OCI-LY3 (cell line): Measurements from ENCODE around the gene PARD3B.

Experiments
- H2AFZ ChIP-seq: fragments of 200-600, 300-600 bp; shearing (Covaris generic); 2 replicates; pipeline ENCODE4 v1.6.0; 2014; ENCODE audit warnings: antibody characterized with exemption, low read depth, low read length
- H3K27ac ChIP-seq: fragments of 200-600, 300-600 bp; sonication (generic); 2 replicates; pipeline ENCODE4 v1.5.1; 2014; ENCODE audit warnings: mild to moderate bottlenecking, low read length, moderate library complexity, mixed read lengths
- H3K27me3 ChIP-seq: fragments of 200-600, 300-600 bp; sonication (generic); 2 replicates; pipeline ENCODE4 v1.6.1; 2014; ENCODE audit warnings: low read depth, low read length, mixed read lengths
- H3K36me3 ChIP-seq: fragments of 200-600, 300-600 bp; sonication (generic); replicated peaks from 2 replicates; pipeline ENCODE3; 2014; ENCODE audit warnings: low read depth, low read length, mixed read lengths
- H3K4me1 ChIP-seq: fragments of 300-600, 200-600 bp; sonication (generic); 2 replicates; pipeline ENCODE4 v1.6.1; 2014; ENCODE audit warnings: low read length, mixed read lengths
- H3K4me2 ChIP-seq: fragments of 200-600, 300-600 bp; sonication (generic); 2 replicates; pipeline ENCODE4 v1.6.1; 2014; ENCODE audit warnings: low read length, mixed read lengths
- H3K4me3 ChIP-seq: fragments of 300-600, 200-600 bp; sonication (generic); 2 replicates; pipeline ENCODE4 v1.5.1; 2014; ENCODE audit warnings: antibody characterized with exemption, mild to moderate bottlenecking, low read length, moderate library complexity
- H3K79me2 ChIP-seq: fragments of 300-600, 200-600 bp; shearing (Covaris generic); 2 replicates; pipeline ENCODE4 v1.6.1; 2014; ENCODE audit warnings: mild to moderate bottlenecking, low read length, mixed read lengths
- H3K9ac ChIP-seq: fragments of 300-600, 200-600 bp; shearing (Covaris generic); 2 replicates; pipeline ENCODE4 v1.6.0; 2014; ENCODE audit warnings: mild to moderate bottlenecking, low read length, moderate library complexity
- H3K9me3 ChIP-seq: fragments of 200-600, 300-600 bp; shearing (Covaris generic); 2 replicates; pipeline ENCODE4 v1.6.1; 2014; ENCODE audit warnings: low read length, mixed read lengths; ENCODE audit not compliant: insufficient read depth
- H4K20me1 ChIP-seq: fragments of 200-600, 300-600 bp; sonication (generic); 2 replicates; pipeline ENCODE4 v1.6.1; 2016; ENCODE audit warnings: low read length, mixed read lengths; ENCODE audit not compliant: insufficient read depth
- EZH2phosphoT487 ChIP-seq: fragments of 200-600 bp; shearing (Covaris generic); IDR thresholded peaks from 2 replicates; pipeline ENCODE4 v1.6.1; 2018; ENCODE audit warnings: antibody characterized with exemption, mixed run types, low read depth
- TF ChIP-seq, protein P1 (sequence below): fragments of 200-600, 300-600 bp; sonication (generic); IDR thresholded peaks from 2 replicates; pipeline ENCODE4 v1.5.1; 2014; ENCODE audit warnings: antibody characterized with exemption, low read length, low read depth

PARD3B gene

DNA sequence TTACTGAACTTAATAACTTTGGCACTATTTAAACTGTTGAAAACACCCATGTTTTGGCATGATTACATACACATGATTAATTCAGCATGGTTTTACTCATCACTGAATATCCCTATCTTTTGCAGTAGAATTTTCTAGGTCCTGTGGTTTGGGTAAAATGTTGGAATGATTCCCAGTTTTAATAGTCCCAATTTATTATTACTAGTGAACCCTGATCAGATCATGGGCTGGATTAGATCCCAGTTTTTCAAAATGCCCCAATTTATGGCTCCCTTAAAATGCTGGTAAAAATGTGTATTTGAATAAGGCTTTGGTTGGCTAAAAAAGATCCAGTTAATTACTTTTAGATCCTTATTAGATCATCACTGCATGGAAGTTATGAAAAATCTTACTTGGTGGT is 863.4 kb downstream of the PARD3B start:
- H3K27ac ChIP-seq: no peak overlapping the region
- no peaks in the 10 kb centered on the region for H4K20me1 ChIP-seq
- H3K9me3 ChIP-seq: no peaks in the 10 kb centered on the region

DNA sequence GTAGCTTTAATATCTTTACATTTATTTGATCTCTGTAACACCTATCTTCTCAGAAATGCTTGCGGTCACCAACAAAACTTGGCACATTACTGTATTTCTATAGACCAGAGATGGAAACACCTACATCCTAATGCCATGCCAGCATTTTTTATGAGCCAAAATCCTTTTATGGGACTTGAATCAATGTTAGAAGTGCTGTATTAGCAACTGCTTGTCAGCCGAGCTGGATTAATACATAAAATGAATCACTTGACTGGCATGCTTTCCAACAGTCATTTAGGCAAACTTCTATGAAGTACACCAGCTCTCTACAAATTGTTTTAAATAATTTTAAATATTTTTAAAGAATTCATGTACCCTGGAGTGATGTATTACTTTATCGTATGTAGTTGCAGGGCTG is 864.1 kb downstream of the PARD3B start:
- Histone ChIP-seq H3K79me2 (no peaks in the 10 kb centered on the region), H3K4me3 (no peak overlapping the region), H3K27me3 (no peaks in the 10 kb centered on the region), H4K20me1 (no peaks in the 10 kb centered on the region), H3K4me2 (no peak overlapping the region), H3K4me1 (no peaks in the 10 kb centered on the region), H3K9me3 (no peaks in the 10 kb centered on the region), H3K27ac (no peak overlapping the region), H3K36me3 (no peaks in the 10 kb centered on the region), H2AFZ (no peak overlapping the region), H3K9ac (no peak overlapping the region)
- TF ChIP-seq EZH2phosphoT487: no peak
- TF ChIP-seq, protein P1, sequence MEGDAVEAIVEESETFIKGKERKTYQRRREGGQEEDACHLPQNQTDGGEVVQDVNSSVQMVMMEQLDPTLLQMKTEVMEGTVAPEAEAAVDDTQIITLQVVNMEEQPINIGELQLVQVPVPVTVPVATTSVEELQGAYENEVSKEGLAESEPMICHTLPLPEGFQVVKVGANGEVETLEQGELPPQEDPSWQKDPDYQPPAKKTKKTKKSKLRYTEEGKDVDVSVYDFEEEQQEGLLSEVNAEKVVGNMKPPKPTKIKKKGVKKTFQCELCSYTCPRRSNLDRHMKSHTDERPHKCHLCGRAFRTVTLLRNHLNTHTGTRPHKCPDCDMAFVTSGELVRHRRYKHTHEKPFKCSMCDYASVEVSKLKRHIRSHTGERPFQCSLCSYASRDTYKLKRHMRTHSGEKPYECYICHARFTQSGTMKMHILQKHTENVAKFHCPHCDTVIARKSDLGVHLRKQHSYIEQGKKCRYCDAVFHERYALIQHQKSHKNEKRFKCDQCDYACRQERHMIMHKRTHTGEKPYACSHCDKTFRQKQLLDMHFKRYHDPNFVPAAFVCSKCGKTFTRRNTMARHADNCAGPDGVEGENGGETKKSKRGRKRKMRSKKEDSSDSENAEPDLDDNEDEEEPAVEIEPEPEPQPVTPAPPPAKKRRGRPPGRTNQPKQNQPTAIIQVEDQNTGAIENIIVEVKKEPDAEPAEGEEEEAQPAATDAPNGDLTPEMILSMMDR: no peak

More for the DNA sequence above, 863.4 kb downstream of the PARD3B start:
- no peak overlapping the region for H3K4me3 ChIP-seq
- H3K27me3 ChIP-seq: no peaks in the 10 kb centered on the region
- H3K36me3 ChIP-seq: no peaks in the 10 kb centered on the region
- no peak overlapping the region for H2AFZ ChIP-seq
- no peaks in the 10 kb centered on the region for H3K79me2 ChIP-seq
- no peak overlapping the region for H3K4me2 ChIP-seq
- TF ChIP-seq, protein P1: no peak
- no peak overlapping the region for H3K9ac ChIP-seq
- no peaks in the 10 kb centered on the region for H3K4me1 ChIP-seq

DNA sequence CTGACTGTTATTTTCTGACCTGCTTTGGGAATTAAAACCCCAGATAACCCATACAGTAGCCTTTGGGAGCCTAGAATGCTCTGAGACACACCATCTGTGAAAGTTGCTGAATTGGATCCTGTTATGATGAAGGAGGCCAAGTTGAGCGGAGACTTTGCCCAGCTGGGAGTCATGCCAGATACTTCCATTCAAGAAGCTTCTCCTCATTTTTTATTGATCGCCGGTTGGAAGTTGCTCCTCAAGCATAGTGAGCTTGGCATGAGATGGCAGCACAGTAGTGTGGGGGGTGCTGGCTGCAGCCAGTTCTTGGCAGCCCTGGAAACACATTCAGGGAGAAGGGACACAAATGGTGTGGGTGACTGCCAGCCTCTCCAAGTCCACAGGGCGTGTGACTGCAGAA is 866.3 kb downstream of the PARD3B start:
- H3K4me2 ChIP-seq: no peak overlapping the region
- H3K27ac ChIP-seq: no peak overlapping the region
- H3K9ac ChIP-seq: no peak overlapping the region
- TF ChIP-seq, protein P1: no peak
- no peak for TF ChIP-seq EZH2phosphoT487
- H3K9me3 ChIP-seq: no peaks in the 10 kb centered on the region
- H4K20me1 ChIP-seq: no peaks in the 10 kb centered on the region
- no peaks in the 10 kb centered on the region for H3K79me2 ChIP-seq
- H3K27me3 ChIP-seq: no peaks in the 10 kb centered on the region
- no peaks in the 10 kb centered on the region for H3K36me3 ChIP-seq
- no peak overlapping the region for H3K4me3 ChIP-seq
- H3K4me1 ChIP-seq: no peaks in the 10 kb centered on the region
- no peak overlapping the region for H2AFZ ChIP-seq

DNA sequence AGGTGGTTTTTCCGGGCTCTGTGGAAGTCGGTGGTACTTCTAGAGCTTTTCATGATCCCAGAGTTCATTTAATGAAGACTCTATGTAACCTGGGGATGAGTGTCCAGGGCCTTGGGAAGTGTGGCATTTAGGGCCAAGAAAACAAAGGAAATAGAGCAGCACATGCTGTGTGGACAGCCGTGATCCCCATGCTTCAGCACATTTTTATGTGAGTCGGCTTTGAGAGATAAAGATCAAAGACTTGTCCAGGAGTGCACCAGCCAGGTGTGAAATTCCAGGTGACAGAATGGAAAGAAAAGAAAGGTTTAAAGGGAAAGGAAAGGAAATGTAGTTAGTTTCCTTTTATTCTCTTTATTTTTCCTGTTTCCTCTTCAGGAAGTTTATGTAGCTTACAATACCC is 879.1 kb downstream of the PARD3B start:
- no peaks in the 10 kb centered on the region for H3K4me1 ChIP-seq
- no peak overlapping the region for H2AFZ ChIP-seq
- no peaks in the 10 kb centered on the region for H3K79me2 ChIP-seq
- no peaks in the 10 kb centered on the region for H3K27me3 ChIP-seq
- no peak overlapping the region for H3K27ac ChIP-seq
- no peaks in the 10 kb centered on the region for H3K9me3 ChIP-seq
- no peak overlapping the region for H3K9ac ChIP-seq
- no peak overlapping the region for H3K4me3 ChIP-seq
- H4K20me1 ChIP-seq: no peaks in the 10 kb centered on the region
- H3K36me3 ChIP-seq: no peaks in the 10 kb centered on the region
- TF ChIP-seq, protein P1: no peak
- TF ChIP-seq EZH2phosphoT487: no peak
- H3K4me2 ChIP-seq: no peak overlapping the region
